Mononuclear cell (primary cell): ENCODE results near the gene DDX4. TPM values are rescaled to one million over a fixed set of nuclear protein-coding genes. Genes with fewer than 3 reads are reported as not detected.
"Not testable (repeated sequence)": the region's sequence is repeated elsewhere in the genome, so short reads cannot be mapped to it uniquely, and the experiment has no call there.

Experiments used
- H3K27me3 ChIP-seq: 2 replicates; pipeline ENCODE4 v1.6.0; 2011; ENCODE audit warnings: low read length, control low read depth; ENCODE audit not compliant: insufficient read depth
- H3K4me1 ChIP-seq: 2 replicates; pipeline ENCODE4 v1.5.1; 2011; ENCODE audit warnings: mild to moderate bottlenecking, low read length, control low read depth; ENCODE audit not compliant: insufficient read depth
- H3K4me3 ChIP-seq: 2 replicates; pipeline ENCODE4 v1.5.1; 2011; ENCODE audit warnings: mild to moderate bottlenecking, low read length, moderate library complexity
- H3K9me3 ChIP-seq: 2 replicates; pipeline ENCODE4 v1.5.1; 2011; ENCODE audit warnings: low read depth, mild to moderate bottlenecking, control low read depth, low read length
- total RNA-seq: library from RNA; depleted of rRNA; stranded (reverse); fragments of >200 nt; gene quantifications from one replicate; pipeline ENCODE4 v1.2.3, GENCODE V29; 2012

Gene DDX4
- total RNA-seq, 1 donor: not detected

DNA sequence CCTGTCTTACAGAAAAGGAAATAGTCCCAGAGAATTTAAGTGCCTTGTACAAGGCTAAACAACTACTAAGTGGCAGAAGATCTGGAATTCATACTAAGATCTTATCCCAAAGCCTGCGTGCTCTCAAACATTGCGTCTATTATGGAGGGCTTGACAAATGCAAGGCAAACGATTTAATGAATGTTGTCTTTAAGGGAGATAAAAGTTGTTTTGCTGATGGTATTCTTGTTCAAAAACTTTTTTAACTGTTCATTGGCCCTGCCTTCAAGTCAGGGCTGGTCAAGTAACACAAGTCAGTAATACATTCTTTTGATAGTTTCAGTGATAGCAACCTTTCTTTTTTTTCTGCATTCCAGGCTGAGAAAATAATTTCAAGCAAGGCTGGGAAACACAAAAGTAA lies 24.0 kb upstream of the DDX4 start:
- H3K4me1 ChIP-seq: peaks cover 19% of the 10 kb centered on the region
- H3K9me3 ChIP-seq: no peaks in the 10 kb centered on the region
- no peak overlapping the region for H3K4me3 ChIP-seq
- no peaks in the 10 kb centered on the region for H3K27me3 ChIP-seq

GRCh38 chr5:55714339-55714738 lies 23.5 kb upstream of the DDX4 start:
- peaks cover 19% of the 10 kb centered on the region for H3K4me1 ChIP-seq
- no peak overlapping the region for H3K4me3 ChIP-seq
- no peaks in the 10 kb centered on the region for H3K27me3 ChIP-seq
- H3K9me3 ChIP-seq: no peaks in the 10 kb centered on the region

- Histone ChIP-seq H3K9me3 (no peaks in the 10 kb centered on the region), H3K4me1 (peaks cover 19% of the 10 kb centered on the region), H3K27me3 (no peaks in the 10 kb centered on the region), H3K4me3 (no peak overlapping the region)
These were observed 23.1 kb upstream of the DDX4 start for GRCh38 chr5:55714749-55715148.

DNA sequence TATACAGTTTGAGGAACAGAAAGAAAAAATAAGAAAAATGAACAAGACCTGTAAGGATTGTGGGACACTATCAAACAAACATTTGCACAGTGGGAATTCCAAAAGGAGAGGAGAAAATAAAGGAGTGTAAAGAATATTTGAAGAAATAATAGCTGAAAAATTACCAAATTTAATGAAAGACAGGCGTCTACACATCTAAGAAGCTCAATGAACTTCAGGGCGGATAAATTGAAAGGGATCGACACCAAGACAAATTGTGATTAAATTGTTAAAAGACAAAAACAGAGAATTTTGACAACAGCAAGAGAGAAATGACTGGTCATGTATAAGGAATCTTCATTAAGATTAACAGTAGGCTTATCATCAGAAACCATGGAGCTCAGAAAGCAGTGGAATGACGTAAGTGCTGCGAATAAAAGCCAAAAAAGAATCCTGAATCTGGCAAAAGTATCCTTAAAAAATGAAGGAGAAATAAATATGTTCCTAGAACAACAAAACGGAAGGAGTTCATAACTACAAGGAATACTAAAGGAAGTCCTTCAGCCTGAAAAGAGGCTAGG lies 22.3 kb upstream of the DDX4 start:
- H3K4me3 ChIP-seq: no peak overlapping the region
- no peaks in the 10 kb centered on the region for H3K9me3 ChIP-seq
- no peaks in the 10 kb centered on the region for H3K27me3 ChIP-seq
- peaks cover 19% of the 10 kb centered on the region for H3K4me1 ChIP-seq

DNA sequence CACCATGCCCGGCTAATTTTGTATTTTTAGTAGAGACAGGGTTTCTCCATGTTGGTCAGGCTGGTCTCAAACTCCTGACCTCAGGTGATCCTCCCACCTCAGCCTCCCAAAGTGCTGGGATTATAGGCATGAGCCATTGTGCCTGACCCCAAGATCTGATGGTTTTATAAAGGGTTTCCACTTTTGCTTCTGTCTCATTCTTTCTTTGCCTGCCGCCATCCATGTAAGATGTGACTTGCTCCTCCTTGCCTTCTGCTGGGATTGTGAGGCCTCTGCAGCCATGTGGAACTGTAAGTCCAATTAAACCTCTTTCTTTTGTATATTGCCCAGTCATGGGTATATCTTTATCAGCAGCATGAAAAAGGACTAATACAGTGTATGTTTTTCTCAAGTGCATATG lies 18.8 kb upstream of the DDX4 start:
- not testable (repeated sequence) for H3K4me3 ChIP-seq, H3K9me3 ChIP-seq, H3K27me3 ChIP-seq, H3K4me1 ChIP-seq

DNA sequence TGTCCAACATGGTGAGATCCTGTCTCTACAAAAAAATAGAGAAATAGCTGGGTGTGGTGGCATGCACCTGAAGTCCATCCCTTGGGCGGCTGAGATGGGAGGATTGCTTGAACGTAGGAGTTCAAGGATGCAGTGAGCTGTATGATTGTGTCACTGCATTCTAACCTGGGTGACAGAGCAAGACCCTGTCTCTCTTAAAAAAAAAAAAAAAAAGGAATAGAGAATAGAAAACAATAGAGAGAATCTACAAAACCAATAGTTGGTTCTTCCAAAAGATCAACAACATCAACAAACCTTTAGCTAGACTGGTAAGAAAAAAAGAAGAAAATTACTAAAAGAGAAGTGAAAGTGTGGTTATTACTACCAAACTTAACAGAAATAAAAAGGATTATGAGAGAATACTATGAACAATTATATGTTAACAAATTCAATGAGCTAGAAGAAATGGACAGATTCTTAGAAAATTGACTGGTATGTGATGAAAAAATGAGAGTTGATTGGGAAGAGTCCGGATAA lies 17.6 kb upstream of the DDX4 start:
- no peaks in the 10 kb centered on the region for H3K9me3 ChIP-seq
- H3K4me3 ChIP-seq: no peak overlapping the region
- no peaks in the 10 kb centered on the region for H3K4me1 ChIP-seq
- H3K27me3 ChIP-seq: no peaks in the 10 kb centered on the region

DNA sequence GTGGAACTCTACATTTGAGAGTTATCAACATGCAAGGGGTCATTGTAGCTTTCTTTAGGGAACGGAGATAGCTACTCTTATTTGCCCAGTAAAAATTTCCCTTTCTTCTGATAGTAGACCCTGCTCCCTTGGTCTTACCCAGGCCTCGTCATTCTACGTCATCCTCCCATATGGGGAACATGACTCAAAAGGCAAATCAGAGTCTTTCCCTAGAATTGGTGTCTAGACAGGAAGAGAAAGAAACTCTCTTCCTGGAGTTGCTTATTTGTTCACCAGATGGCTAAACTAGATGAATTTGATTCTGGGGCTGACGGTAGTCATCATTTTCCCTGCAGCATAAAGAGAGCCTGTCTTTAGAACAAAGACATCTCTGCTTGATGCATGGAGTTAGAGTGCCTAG lies 13.6 kb upstream of the DDX4 start:
- Histone ChIP-seq H3K27me3 (no peaks in the 10 kb centered on the region), H3K4me3 (no peak overlapping the region), H3K4me1 (no peaks in the 10 kb centered on the region), H3K9me3 (no peaks in the 10 kb centered on the region)

DNA sequence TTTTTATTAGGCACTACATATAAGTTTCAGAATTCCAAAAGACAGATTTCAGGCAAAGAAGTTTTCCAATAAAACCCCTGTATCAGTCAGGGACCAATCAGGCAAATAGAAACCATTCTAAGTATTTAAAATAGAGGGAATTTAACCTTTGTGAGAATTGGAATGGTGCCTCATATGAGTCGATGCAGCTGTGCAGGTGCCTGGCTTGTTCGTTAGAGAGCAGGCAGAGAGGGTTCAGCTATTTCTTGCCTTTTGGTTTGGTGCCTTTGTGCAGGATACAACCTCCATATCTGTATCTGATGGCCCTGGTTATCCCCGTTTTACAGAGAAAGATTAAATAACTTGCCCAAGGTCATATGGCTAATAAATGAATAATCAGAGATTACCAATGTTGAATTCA lies 6.0 kb upstream of the DDX4 start:
- H3K27me3 ChIP-seq: no peaks in the 10 kb centered on the region
- H3K4me1 ChIP-seq: no peaks in the 10 kb centered on the region
- H3K4me3 ChIP-seq: no peak overlapping the region
- H3K9me3 ChIP-seq: no peaks in the 10 kb centered on the region

GRCh38 chr5:55732585-55732984 lies 5.3 kb upstream of the DDX4 start:
- H3K4me3 ChIP-seq: no peak overlapping the region
- no peaks in the 10 kb centered on the region for H3K9me3 ChIP-seq
- H3K27me3 ChIP-seq: no peaks in the 10 kb centered on the region
- H3K4me1 ChIP-seq: no peaks in the 10 kb centered on the region

- Histone ChIP-seq H3K9me3 (no peaks in the 10 kb centered on the region), H3K4me3 (no peak overlapping the region), H3K27me3 (no peaks in the 10 kb centered on the region), H3K4me1 (no peaks in the 10 kb centered on the region)
These were observed 3.2 kb upstream of the DDX4 start for GRCh38 chr5:55734658-55735057.

- Histone ChIP-seq H3K9me3 (no peaks in the 10 kb centered on the region), H3K27me3 (no peaks in the 10 kb centered on the region), H3K4me1 (no peaks in the 10 kb centered on the region), H3K4me3 (no peak overlapping the region)
These were observed 4.9 kb downstream of the DDX4 start for GRCh38 chr5:55742778-55743177.

GRCh38 chr5:55747778-55748318 lies 10.0 kb downstream of the DDX4 start:
- Histone ChIP-seq H3K9me3 (no peaks in the 10 kb centered on the region), H3K4me3 (no peak overlapping the region), H3K4me1 (no peaks in the 10 kb centered on the region), H3K27me3 (no peaks in the 10 kb centered on the region)

DNA sequence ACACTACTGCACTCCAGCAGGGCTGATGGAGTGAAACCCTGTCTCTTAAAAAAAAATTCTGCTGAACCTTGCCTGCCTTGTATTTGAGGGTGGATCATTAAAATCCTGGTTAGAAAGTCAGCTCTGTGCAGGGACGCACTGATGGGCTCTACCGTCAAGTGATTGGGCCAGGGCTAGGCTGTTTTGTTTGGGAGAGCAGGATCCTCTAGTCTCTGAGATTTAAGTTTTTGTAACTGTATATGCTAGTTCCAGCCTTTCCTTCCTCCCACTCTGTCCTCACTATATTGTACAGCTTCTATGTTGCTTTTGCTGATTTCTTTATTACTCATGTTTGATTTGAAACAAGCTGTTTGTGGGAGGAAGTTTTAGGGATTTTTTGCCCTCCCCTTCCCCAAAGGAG lies 11.5 kb downstream of the DDX4 start:
- H3K27me3 ChIP-seq: no peaks in the 10 kb centered on the region
- no peaks in the 10 kb centered on the region for H3K9me3 ChIP-seq
- no peaks in the 10 kb centered on the region for H3K4me1 ChIP-seq
- H3K4me3 ChIP-seq: no peak overlapping the region

GRCh38 chr5:55750063-55750462 lies 12.2 kb downstream of the DDX4 start:
- no peaks in the 10 kb centered on the region for H3K4me1 ChIP-seq
- H3K4me3 ChIP-seq: no peak overlapping the region
- no peaks in the 10 kb centered on the region for H3K27me3 ChIP-seq
- H3K9me3 ChIP-seq: no peaks in the 10 kb centered on the region

DNA sequence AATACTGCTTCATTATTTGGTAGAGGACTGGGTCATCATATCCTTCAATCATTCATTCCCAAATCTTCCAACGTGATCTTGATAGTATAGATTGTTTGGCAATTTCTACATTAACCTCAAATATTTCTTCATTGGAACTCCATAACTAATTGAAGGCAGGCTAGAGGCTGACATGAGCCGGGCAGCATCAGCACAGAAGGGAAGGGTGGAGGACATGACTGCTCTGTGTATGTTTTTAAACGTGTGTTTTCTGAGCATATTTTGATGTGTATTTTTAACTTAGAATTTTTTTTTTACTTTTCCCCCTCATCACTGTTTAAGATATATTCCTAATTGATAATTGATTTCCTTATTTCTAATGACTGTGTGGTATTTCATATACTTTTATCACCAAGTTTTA lies 12.6 kb downstream of the DDX4 start:
- Histone ChIP-seq H3K4me3 (no peak overlapping the region), H3K4me1 (no peaks in the 10 kb centered on the region), H3K27me3 (no peaks in the 10 kb centered on the region), H3K9me3 (no peaks in the 10 kb centered on the region)

GRCh38 chr5:55758231-55758630 lies 20.4 kb downstream of the DDX4 start:
- Histone ChIP-seq H3K4me3 (no peak overlapping the region), H3K9me3 (no peaks in the 10 kb centered on the region), H3K4me1 (no peaks in the 10 kb centered on the region), H3K27me3 (peaks cover 23% of the 10 kb centered on the region)
